Endodermal cell (in vitro differentiated cells): ENCODE data around the gene TMEM239. TPM values are rescaled to one million over a fixed set of nuclear protein-coding genes. Genes with fewer than 3 reads are reported as not detected.

ENCODE experiments used
- DNase-seq: peaks from one replicate; pipeline ENCODE4 v3.0.0-alpha.2; 2017
- H3K27ac ChIP-seq: 2 replicates; pipeline ENCODE4 v1.5.1; 2013; ENCODE audit warnings: mild to moderate bottlenecking, low read depth, low read length, moderate library complexity
- H3K27me3 ChIP-seq: 2 replicates; pipeline ENCODE4 v1.6.1; 2013; ENCODE audit warnings: mild to moderate bottlenecking, low read length, moderate library complexity; ENCODE audit not compliant: insufficient read depth, control insufficient read depth, poor library complexity, severe bottlenecking
- H3K36me3 ChIP-seq: 2 replicates; pipeline ENCODE4 v1.7.0; 2013; ENCODE audit warnings: mild to moderate bottlenecking, low read length, moderate library complexity; ENCODE audit not compliant: control insufficient read depth, insufficient read depth
- H3K4me1 ChIP-seq: one replicate; pipeline ENCODE4 v1.7.0; 2013; ENCODE audit warnings: low read length; ENCODE audit not compliant: control insufficient read depth, insufficient read depth
- H3K4me3 ChIP-seq: 2 replicates; pipeline ENCODE4 v1.5.1; 2013; ENCODE audit warnings: mild to moderate bottlenecking, low read length, moderate library complexity
- H3K9ac ChIP-seq: 2 replicates; pipeline ENCODE4 v1.6.1; 2013; ENCODE audit warnings: mild to moderate bottlenecking, low read length, moderate library complexity; ENCODE audit not compliant: poor library complexity, severe bottlenecking; ENCODE audit errors: extremely low read depth
- H3K9me3 ChIP-seq: 2 replicates; pipeline ENCODE4 v1.6.1; 2013; ENCODE audit warnings: mild to moderate bottlenecking, low read length, moderate library complexity; ENCODE audit not compliant: control insufficient read depth
- H3K27ac Mint-ChIP-seq: 2 replicates; pipeline ENCODE4 v1.8.0; 2020; ENCODE audit warnings: mixed read lengths
- H3K27me3 Mint-ChIP-seq: 2 replicates; pipeline ENCODE4 v1.8.0; 2021; ENCODE audit warnings: mild to moderate bottlenecking, mixed read lengths; ENCODE audit not compliant: insufficient read depth
- H3K36me3 Mint-ChIP-seq: 2 replicates; pipeline ENCODE4 v1.8.0; 2020; ENCODE audit warnings: low read depth, mixed read lengths
- H3K4me1 Mint-ChIP-seq: 2 replicates; pipeline ENCODE4 v1.8.0; 2020; ENCODE audit warnings: mixed read lengths
- H3K4me3 Mint-ChIP-seq: 2 replicates; pipeline ENCODE4 v1.8.0; 2020; ENCODE audit warnings: mild to moderate bottlenecking, moderate library complexity, mixed read lengths
- H3K9me3 Mint-ChIP-seq: 2 replicates; pipeline ENCODE4 v1.8.0; 2020; ENCODE audit warnings: mild to moderate bottlenecking, mixed read lengths
- CTCF ChIP-seq: fragments of 200-600 bp; sonication (generic); conservative IDR thresholded peaks from 2 replicates; pipeline ENCODE4 v1.5.0; 2021; ENCODE audit warnings: antibody characterized with exemption, mild to moderate bottlenecking
- WGBS, 2 experiments: methylation state at CpG; one replicate each; pipeline versions ENCODE4 v1.1.5 to v1.1.7; 2013; ENCODE audit warnings: missing lambda C conversion rate in 2 of 2, mixed read lengths in 1 of 2; ENCODE audit not compliant: insufficient coverage in 1 of 2, insufficient read length in 1 of 2; 5-methylcytosine and 5-hydroxymethylcytosine counted together
- total RNA-seq, 2 donors: library from RNA; stranded (reverse); fragmentation: NEBNext Ultra II Directional in 1 of 2; extraction: Animal tissue kit (Norgen Biotek cat#: 25700) in 1 of 2; gene quantifications; 2 replicates in 1 of 2; 3 replicates in 1 of 2; pipeline ENCODE4 v1.2.1, GENCODE V29; 2021

Gene TMEM239
- total RNA-seq, 2 donors from 2014 or later: not detected

- WGBS, 2 experiments: 94 to 100% methylated on average over 1 to 4 of the region's 4 CpGs
- Mint-ChIP-seq H3K4me1 (peaks cover 5% of the 10 kb centered on the region), H3K36me3 (peaks cover 3% of the 10 kb centered on the region)
Measured at GRCh38 chr20:2849529-2849928, 33.4 kb downstream of the TMEM239 start.

GRCh38 chr20:2851086-2851485 lies 34.9 kb downstream of the TMEM239 start:
- Mint-ChIP-seq H3K9me3 (no peaks in the 10 kb centered on the region), H3K4me1 (peaks cover 5% of the 10 kb centered on the region), H3K4me3 (no peak overlapping the region), H3K36me3 (peaks cover 3% of the 10 kb centered on the region), H3K27me3 (no peaks in the 10 kb centered on the region), H3K27ac (no peak overlapping the region)
- H3K27ac ChIP-seq: no peak overlapping the region
- DNase-seq: peak; percentile 22
- TF ChIP-seq CTCF: no peak
- H3K4me3 ChIP-seq: no peak overlapping the region
- H3K9ac ChIP-seq: no peak overlapping the region
- WGBS, 2 experiments: 88 to 95% methylated on average over 9 to 10 of the region's 10 CpGs
- no peaks in the 10 kb centered on the region for H3K36me3 ChIP-seq
- H3K4me1 ChIP-seq: no peaks in the 10 kb centered on the region
- no peaks in the 10 kb centered on the region for H3K9me3 ChIP-seq
- no peaks in the 10 kb centered on the region for H3K27me3 ChIP-seq

More at GRCh38 chr20:2849529-2849928, 33.4 kb downstream of the TMEM239 start:
- Mint-ChIP-seq H3K4me3 (no peak overlapping the region), H3K27ac (no peak overlapping the region), H3K9me3 (no peaks in the 10 kb centered on the region), H3K27me3 (no peaks in the 10 kb centered on the region)
- Histone ChIP-seq H3K27me3 (no peaks in the 10 kb centered on the region), H3K27ac (no peak overlapping the region), H3K4me3 (no peak overlapping the region), H3K9me3 (no peaks in the 10 kb centered on the region), H3K4me1 (no peaks in the 10 kb centered on the region), H3K36me3 (no peaks in the 10 kb centered on the region), H3K9ac (no peak overlapping the region)
- DNase-seq: no peak
- no peak for TF ChIP-seq CTCF

- Histone ChIP-seq H3K9ac (no peak overlapping the region), H3K4me1 (no peaks in the 10 kb centered on the region), H3K4me3 (no peak overlapping the region), H3K9me3 (no peaks in the 10 kb centered on the region), H3K36me3 (no peaks in the 10 kb centered on the region), H3K27ac (no peak overlapping the region), H3K27me3 (no peaks in the 10 kb centered on the region)
- DNase-seq: no peak
- no peak for TF ChIP-seq CTCF
- peaks cover 6% of the 10 kb centered on the region for H3K36me3 Mint-ChIP-seq
- H3K4me1 Mint-ChIP-seq: no peaks in the 10 kb centered on the region
- no peaks in the 10 kb centered on the region for H3K27me3 Mint-ChIP-seq
- H3K4me3 Mint-ChIP-seq: no peak overlapping the region
- H3K9me3 Mint-ChIP-seq: no peaks in the 10 kb centered on the region
- 90 to 100% methylated on average over 1 to 2 of the region's 2 CpGs for WGBS, 2 experiments
- no peak overlapping the region for H3K27ac Mint-ChIP-seq
Measured at GRCh38 chr20:2858591-2858990, 42.4 kb downstream of the TMEM239 start.
